SK-N-MC (cell line): ENCODE results near the gene SPATA22.
A peak's percentile ranks its signal among the peaks of the same experiment; 100 is the strongest.
"Not testable (repeated sequence)": the region's sequence is repeated elsewhere in the genome, so short reads cannot be mapped to it uniquely, and the experiment has no call there.

Source experiments
- DNase-seq: peaks from one replicate; pipeline ENCODE4 v3.0.0-alpha.2; 2011; ENCODE audit warnings: low read depth, low spot score
- H3K27ac ChIP-seq: fragments of 200-600 bp; sonication (generic); 2 replicates; pipeline ENCODE4 v1.5.1; 2016; ENCODE audit warnings: mixed run types
- H3K36me3 ChIP-seq: fragments of 200-600 bp; sonication (generic); 2 replicates; pipeline ENCODE4 v1.6.1; 2017; ENCODE audit warnings: antibody characterized with exemption, low read length, mixed read lengths; ENCODE audit not compliant: insufficient read depth
- H3K4me3 ChIP-seq: fragments of 200-600 bp; sonication (generic); 2 replicates; pipeline ENCODE4 v1.5.1; 2016
- H3K9ac ChIP-seq: fragments of 200-600 bp; sonication (generic); 2 replicates; pipeline ENCODE4 v1.8.0; 2017; ENCODE audit warnings: mixed run types, mixed read lengths; ENCODE audit not compliant: insufficient read length
- H3K9me3 ChIP-seq: fragments of 200-600 bp; sonication (generic); 2 replicates; pipeline ENCODE4 v1.6.1; 2017; ENCODE audit warnings: low read depth, mild to moderate bottlenecking, antibody characterized with exemption, low read length, moderate library complexity, mixed read lengths
- EZH2 ChIP-seq: fragments of 200-600 bp; sonication (generic); IDR thresholded peaks from one replicate; pipeline ENCODE4 v1.6.1; 2017; ENCODE audit warnings: antibody characterized with exemption
- FOXP2 ChIP-seq: optimal IDR thresholded peaks from 2 replicates; pipeline ENCODE3; 2011; ENCODE audit warnings: mild to moderate bottlenecking, moderate library complexity; ENCODE audit not compliant: insufficient read depth; ENCODE audit errors: extremely low read length, control extremely low read depth
- POLR2AphosphoS5 ChIP-seq: IDR thresholded peaks from 2 replicates; pipeline ENCODE4 v1.6.1; 2012; ENCODE audit warnings: mild to moderate bottlenecking, low read depth, low read length, borderline replicate concordance

The SPATA22 gene

DNA sequence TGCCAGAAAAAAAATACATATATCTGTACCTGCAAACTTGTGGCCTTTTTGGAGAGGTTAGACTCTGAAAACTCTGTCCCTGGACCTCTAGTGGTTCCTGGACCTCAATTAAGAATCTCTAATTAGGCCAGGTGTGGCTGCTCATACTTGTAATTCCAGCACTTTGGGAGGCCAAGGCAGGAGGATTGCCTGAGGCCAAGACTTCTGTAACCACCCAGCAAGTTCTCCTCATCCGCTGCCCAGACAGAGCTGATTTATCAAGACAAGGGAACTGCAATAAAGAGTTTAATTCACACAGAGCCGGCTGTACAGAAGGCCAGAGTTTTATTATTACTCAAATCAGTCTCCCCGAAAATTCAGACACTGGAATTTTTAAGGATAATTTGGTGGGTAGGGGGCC lies 8.4 kb upstream of the SPATA22 start:
- no peaks in the 10 kb centered on the region for H3K9me3 ChIP-seq
- TF ChIP-seq FOXP2 = no peak
- no peak for TF ChIP-seq POLR2AphosphoS5
- no peak for TF ChIP-seq EZH2
- H3K27ac ChIP-seq = no peak overlapping the region
- no peak overlapping the region for H3K4me3 ChIP-seq
- no peak for DNase-seq
- no peaks in the 10 kb centered on the region for H3K36me3 ChIP-seq
- no peak overlapping the region for H3K9ac ChIP-seq

DNA sequence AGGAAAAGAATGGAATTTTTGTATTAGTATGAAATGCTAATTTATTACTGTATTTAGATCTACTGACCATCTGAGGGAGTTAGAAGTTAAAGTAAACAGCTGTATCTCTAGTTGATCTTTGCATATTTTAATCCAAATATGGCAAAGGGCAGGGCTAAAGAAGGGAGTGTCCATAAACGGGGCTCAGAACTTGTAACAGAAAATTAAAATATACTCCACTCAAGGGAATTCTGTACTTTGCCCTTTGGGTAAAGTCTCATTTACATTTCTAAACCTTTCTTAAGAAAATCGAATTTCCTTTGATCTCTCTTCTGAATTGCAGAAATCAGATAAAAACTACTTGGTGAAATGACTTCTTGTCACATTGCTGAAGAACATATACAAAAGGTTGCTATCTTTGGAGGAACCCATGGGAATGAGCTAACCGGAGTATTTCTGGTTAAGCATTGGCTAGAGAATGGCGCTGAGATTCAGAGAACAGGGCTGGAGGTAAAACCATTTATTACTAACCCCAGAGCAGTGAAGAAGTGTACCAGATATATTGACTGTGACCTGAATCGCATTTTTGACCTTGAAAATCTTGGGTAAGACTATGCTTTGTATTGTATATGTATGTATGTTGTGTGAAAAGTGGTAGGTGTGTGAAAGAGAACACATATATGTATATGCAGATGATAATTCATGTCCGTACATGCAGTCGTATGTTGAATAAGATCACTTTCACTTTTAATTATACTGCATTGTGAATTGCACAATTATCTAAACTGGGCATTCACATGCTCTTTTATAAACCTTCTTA lies 4.4 kb upstream of the SPATA22 start, which contains the start of gene ASPA:
ASPA (plus strand) TSS at position 186 of the 799 bp plus-strand sequence; CDS start at position 349, 163 bp downstream.
- Histone ChIP-seq H3K9ac (peak within 1 kb of the TSS; percentile 8), H3K27ac (peak within 1 kb of the TSS; percentile 67), H3K36me3 (no peaks in the 10 kb centered on the region), H3K9me3 (no peaks in the 10 kb centered on the region), H3K4me3 (peak within 1 kb of the TSS; percentile 66)
- DNase-seq = no peak
- TF ChIP-seq FOXP2 = no peak
- TF ChIP-seq EZH2 = no peak
- TF ChIP-seq POLR2AphosphoS5 = no peak

DNA sequence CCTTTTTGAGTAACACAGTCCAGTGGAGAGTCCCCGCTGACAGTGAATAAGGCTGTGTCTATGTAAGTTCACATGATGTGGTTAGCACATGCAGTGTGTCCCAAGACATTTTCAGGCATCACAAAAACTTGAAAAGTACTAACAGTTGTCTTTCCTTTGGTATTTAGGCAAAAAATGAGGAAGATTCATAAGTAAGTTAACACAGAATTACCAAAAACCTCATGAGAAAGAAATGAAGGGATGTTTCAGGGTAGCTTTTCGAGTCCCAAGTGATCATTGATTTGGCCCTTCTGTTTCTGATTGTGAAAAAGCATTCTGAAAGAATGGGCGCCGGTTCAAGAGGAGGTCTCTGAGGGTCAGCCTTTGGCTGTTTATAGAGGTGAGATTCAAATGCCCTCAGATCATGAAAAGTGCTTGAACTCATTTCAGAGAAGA lies 3.6 kb upstream of the SPATA22 start:
- H3K36me3 ChIP-seq = no peaks in the 10 kb centered on the region
- TF ChIP-seq POLR2AphosphoS5 = no peak
- no peak for TF ChIP-seq EZH2
- TF ChIP-seq FOXP2 = no peak
- H3K9ac ChIP-seq = no peak overlapping the region
- no peak for DNase-seq
- no peaks in the 10 kb centered on the region for H3K9me3 ChIP-seq
- H3K27ac ChIP-seq = peak overlapping the region; percentile 67; the same call in 1 of the 2 replicates
- peak overlapping the region; percentile 66 for H3K4me3 ChIP-seq

DNA sequence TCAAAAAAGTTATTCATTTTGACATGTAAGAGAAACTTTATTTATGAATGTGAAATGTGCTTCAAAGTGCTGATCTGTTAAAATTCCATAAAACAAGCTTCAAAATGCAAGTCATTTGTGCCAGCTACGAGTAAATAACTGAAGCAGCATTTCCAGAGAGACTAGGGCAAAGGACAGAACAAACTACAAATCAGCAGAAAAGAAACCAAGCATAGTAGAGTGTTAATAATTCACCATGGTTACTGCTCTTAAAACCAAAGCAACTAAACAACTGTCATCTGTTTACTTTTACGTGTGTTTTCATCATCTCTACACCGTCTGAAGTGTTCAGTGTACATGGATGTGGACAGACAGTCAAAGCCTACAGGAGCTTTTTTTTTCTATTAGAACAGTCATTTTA lies 2.6 kb upstream of the SPATA22 start:
- DNase-seq = no peak
- no peak for TF ChIP-seq EZH2
- TF ChIP-seq FOXP2 = no peak
- TF ChIP-seq POLR2AphosphoS5 = no peak
- Histone ChIP-seq H3K4me3 (peak overlapping the region; percentile 30), H3K27ac (peak overlapping the region; percentile 67), H3K9ac (peak overlapping the region; percentile 34), H3K36me3 (no peaks in the 10 kb centered on the region), H3K9me3 (no peaks in the 10 kb centered on the region)

DNA sequence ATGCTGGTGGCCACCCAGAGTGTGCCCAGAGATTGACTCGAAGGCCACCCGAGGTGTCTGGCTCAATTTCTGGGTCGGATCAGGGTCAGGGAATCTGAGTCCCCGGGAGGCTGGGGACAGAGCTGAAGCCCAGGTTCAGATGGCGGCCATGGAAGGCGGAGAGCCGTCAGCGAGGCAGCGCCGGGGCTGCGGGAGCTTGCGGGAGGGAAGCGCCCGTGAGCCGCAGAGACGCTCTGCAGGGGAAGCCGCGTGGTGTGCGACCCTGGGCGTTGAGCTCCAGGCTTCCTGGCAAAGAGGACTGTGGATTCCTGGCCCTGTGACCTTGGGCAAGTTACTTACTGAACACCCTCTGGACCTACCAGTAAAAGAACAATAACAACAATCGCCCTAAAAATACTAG lies 518 bp upstream of the SPATA22 start:
- no peak overlapping the region for H3K27ac ChIP-seq

DNA sequence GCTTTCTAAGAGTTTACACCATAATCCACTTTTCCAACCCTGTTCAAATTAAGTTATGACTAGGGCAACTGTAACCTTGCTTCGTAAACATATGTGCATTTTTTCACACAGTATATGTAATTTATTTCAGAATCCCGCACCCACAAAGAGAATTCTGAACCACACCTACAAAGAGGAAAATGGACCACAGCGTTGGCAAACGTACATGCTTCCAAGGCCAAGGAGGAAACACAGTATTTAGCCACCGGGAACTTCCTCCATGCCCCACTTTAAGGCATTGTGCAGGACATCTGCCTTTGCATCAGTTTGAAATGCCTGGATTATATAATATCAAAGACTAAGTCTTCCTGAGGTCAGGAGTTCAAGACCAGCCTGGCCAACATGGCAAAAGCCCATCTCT lies 2.1 kb downstream of the SPATA22 start:
- Histone ChIP-seq H3K9me3 (no peaks in the 10 kb centered on the region), H3K27ac (no peak overlapping the region), H3K36me3 (no peaks in the 10 kb centered on the region), H3K4me3 (no peak overlapping the region), H3K9ac (no peak overlapping the region)
- DNase-seq = no peak
- TF ChIP-seq EZH2 (no peak), FOXP2 (no peak), POLR2AphosphoS5 (no peak)

More for the DNA sequence above, 518 bp upstream of the SPATA22 start:
- Histone ChIP-seq H3K4me3 (no peak overlapping the region), H3K9ac (no peak overlapping the region), H3K36me3 (no peaks in the 10 kb centered on the region), H3K9me3 (no peaks in the 10 kb centered on the region)
- TF ChIP-seq EZH2 (no peak), FOXP2 (no peak), POLR2AphosphoS5 (no peak)
- no peak for DNase-seq

DNA sequence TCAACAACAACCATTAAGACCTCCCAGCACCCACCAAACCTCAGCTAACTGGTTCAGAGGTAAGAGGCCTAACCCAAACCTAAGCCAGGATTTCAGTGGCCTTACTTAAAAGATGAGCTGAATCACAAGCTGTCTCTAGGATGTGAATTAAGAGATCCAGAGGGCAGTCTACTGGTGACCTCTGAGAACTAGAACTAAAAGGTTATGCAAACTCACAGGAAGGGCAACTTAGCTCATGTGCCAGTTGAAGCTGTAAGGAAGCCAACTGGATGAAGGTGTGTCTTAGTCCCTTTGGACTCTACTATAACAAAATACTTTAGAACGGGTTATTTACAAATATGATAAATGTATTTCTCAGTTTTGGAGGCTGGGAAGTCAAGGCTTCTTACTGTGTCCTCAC lies 5.3 kb downstream of the SPATA22 start:
- H3K9ac ChIP-seq, H3K9me3 ChIP-seq, H3K27ac ChIP-seq, DNase-seq, H3K36me3 ChIP-seq, H3K4me3 ChIP-seq: not testable (repeated sequence)

DNA sequence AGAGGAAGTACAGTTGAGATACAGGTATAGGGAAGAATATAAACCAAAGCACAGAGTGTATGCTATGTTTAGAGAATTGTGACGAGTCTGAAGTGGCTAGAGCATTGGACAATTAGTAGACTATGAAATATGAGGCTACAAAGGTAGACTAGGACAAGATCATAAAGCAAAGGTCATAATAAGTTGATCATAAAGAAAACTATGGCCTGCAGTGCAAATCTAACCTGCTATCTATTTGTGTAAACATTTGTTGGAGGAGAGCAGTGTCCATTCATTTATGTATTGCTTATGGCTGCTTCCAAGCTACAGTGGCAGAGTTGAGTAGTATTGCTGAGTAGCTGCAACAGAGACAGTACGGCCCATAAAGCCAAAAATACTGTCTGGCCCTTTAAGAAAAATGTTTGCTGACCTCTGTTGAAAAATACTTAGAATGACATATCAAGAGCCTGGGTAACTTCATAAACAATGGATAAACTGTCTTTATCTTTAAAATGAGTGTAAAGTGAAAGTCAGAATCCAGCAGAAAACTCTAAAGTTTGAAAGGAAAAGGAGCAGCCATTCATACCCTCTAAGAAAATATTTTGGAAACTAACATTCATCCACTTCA lies 23.5 kb downstream of the SPATA22 start:
- Histone ChIP-seq H3K36me3 (no peaks in the 10 kb centered on the region), H3K9ac (no peak overlapping the region), H3K9me3 (no peaks in the 10 kb centered on the region), H3K4me3 (no peak overlapping the region), H3K27ac (no peak overlapping the region)
- no peak for DNase-seq
- TF ChIP-seq EZH2 = no peak
- no peak for TF ChIP-seq POLR2AphosphoS5
- TF ChIP-seq FOXP2 = no peak

DNA sequence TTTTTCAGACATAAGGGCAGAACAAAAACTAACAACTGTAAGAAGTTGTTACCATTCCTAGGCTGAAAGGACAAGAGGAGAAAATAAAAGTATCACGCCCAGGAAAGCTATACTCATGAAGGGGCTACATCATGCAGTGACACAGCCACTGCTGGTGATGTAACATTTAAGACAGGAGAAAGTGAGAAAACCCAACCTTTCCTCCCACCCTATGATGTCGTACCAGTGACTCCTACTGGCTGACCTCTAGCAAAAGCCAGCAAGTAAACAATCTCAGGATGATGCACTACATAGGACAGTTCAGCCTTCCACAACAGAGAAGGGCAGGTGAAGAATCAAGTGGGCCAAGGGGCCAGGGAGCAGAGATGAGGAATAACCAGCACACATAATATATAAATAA lies 24.0 kb downstream of the SPATA22 start:
- Histone ChIP-seq H3K4me3 (no peak overlapping the region), H3K9ac (no peak overlapping the region), H3K9me3 (no peaks in the 10 kb centered on the region), H3K27ac (no peak overlapping the region), H3K36me3 (no peaks in the 10 kb centered on the region)
- no peak for TF ChIP-seq EZH2
- TF ChIP-seq FOXP2 = no peak
- no peak for DNase-seq
